A673 (cell line): ENCODE measurements around the gene DDX5. TPM values are rescaled to one million over a fixed set of nuclear protein-coding genes. Genes with fewer than 3 reads are reported as not detected.
A peak's percentile ranks its signal among the peaks of the same experiment; 100 is the strongest.

Experiments used
- BruUV-seq: library from RNA; stranded (reverse); fragments of 400-500 nt; replicated peaks from 2 replicates; lab custom pipeline; 2021; lab: Mats Ljungman, UMichigan
- CTCF ChIA-PET: fragments of 300-600 bp; sonication (Branson Sonifier 250); formaldehyde crosslinking; loops from one replicate; lab custom pipeline; 2022; ENCODE audit warnings: antibody characterized with exemption; lab: Charles Lee
- POLR2A ChIA-PET: fragments of 300-600 bp; sonication (Branson Sonifier 250); formaldehyde crosslinking; loops from one replicate; lab custom pipeline; 2022; ENCODE audit warnings: antibody characterized with exemption; ENCODE audit not compliant: low non-redundant PET; lab: Charles Lee
- DNase-seq: peaks from one replicate; pipeline ENCODE4 v3.0.0-alpha.2; 2015; ENCODE audit warnings: low spot score
- H3K27ac ChIP-seq: fragments of 200-600 bp; sonication (generic); 2 replicates; pipeline ENCODE4 v1.5.1; 2016; ENCODE audit warnings: mixed run types, low read depth, mild to moderate bottlenecking, mixed read lengths, antibody characterized with exemption, low read length; ENCODE audit not compliant: poor library complexity, severe bottlenecking
- H3K27me3 ChIP-seq: fragments of 200-600 bp; sonication (generic); replicated peaks from 2 replicates; pipeline ENCODE4 v1.6.1; 2017; ENCODE audit warnings: mixed run types, low read depth, mild to moderate bottlenecking, mixed read lengths, antibody characterized with exemption, low read length; ENCODE audit not compliant: insufficient read depth, poor library complexity
- H3K36me3 ChIP-seq: fragments of 200-600 bp; sonication (generic); 2 replicates; pipeline ENCODE4 v1.6.1; 2016; ENCODE audit warnings: mixed run types, mild to moderate bottlenecking, mixed read lengths, antibody characterized with exemption, low read length; ENCODE audit not compliant: insufficient read depth, poor library complexity, severe bottlenecking
- H3K4me1 ChIP-seq: fragments of 200-600 bp; sonication (generic); 2 replicates; pipeline ENCODE4 v1.6.1; 2017; ENCODE audit warnings: mixed run types, mild to moderate bottlenecking, mixed read lengths, antibody characterized with exemption, low read length; ENCODE audit not compliant: insufficient read depth, poor library complexity, severe bottlenecking
- H3K4me3 ChIP-seq: fragments of 200-600 bp; sonication (generic); 2 replicates; pipeline ENCODE4 v1.5.1; 2016; ENCODE audit warnings: low read depth, mixed run types, mild to moderate bottlenecking, mixed read lengths, low read length; ENCODE audit not compliant: poor library complexity, severe bottlenecking
- H3K9me3 ChIP-seq: fragments of 200-600 bp; sonication (generic); 2 replicates; pipeline ENCODE4 v1.6.1; 2016; ENCODE audit warnings: mixed run types, low read depth, mild to moderate bottlenecking, mixed read lengths, antibody characterized with exemption, low read length; ENCODE audit not compliant: poor library complexity, severe bottlenecking
- CTCF ChIP-seq: fragments of 300-800, 200-600 bp; sonication (generic); conservative IDR thresholded peaks from 2 replicates; pipeline ENCODE4 v1.5.1; 2017; ENCODE audit warnings: low read depth, mild to moderate bottlenecking, antibody characterized with exemption, low read length, moderate library complexity, mixed read lengths
- EZH2 ChIP-seq: fragments of 200-600 bp; sonication (generic); IDR thresholded peaks from 2 replicates; pipeline ENCODE4 v1.6.1; 2017; ENCODE audit warnings: borderline replicate concordance, low read depth, mild to moderate bottlenecking, mixed read lengths, antibody characterized with exemption, low read length; ENCODE audit not compliant: poor library complexity, severe bottlenecking
- intact Hi-C: fragments of 100-400 bp; cut with micrococcal nuclease; formaldehyde crosslinking; loops from one replicate; pipeline ENCODE4 v1.10.0; 2022; ENCODE audit not compliant: unreplicated experiment
- total RNA-seq: library from RNA; stranded (reverse); gene quantifications from 2 replicates; pipeline ENCODE4 v1.2.3, GENCODE V29; 2021

The DDX5 gene
- total RNA-seq, 1 experiment from 2014 or later, result 911 TPM

GRCh38 chr17:64494121-64494520 is 12.0 kb downstream of the DDX5 start:
- Histone ChIP-seq H3K36me3 (peaks cover 60% of the 10 kb centered on the region), H3K4me1 (peaks cover 15% of the 10 kb centered on the region), H3K9me3 (no peaks in the 10 kb centered on the region), H3K4me3 (no peak overlapping the region), H3K27ac (no peak overlapping the region), H3K27me3 (no peaks in the 10 kb centered on the region)
- ChIA-PET POLR2A (no interaction called here), CTCF (no interaction called here)
- intact Hi-C loops, result no loop called here
- no peak for DNase-seq
- TF ChIP-seq CTCF, result no peak
- no peak for TF ChIP-seq EZH2
- no TSS peak for BruUV-seq

GRCh38 chr17:64492481-64493109 is 13.5 kb downstream of the DDX5 start:
- intact Hi-C loops, result no loop called here
- ChIA-PET POLR2A (interaction anchor here (0.6 kb wide), 1 partner anchor 169 kb away, joined by 4 read pairs; no protein-coding TSS in a partner anchor), CTCF (interaction anchor here (0.6 kb wide), 1 partner anchor 11 kb away, joined by 5 read pairs; no protein-coding TSS in a partner anchor)
- Histone ChIP-seq H3K27ac (no peak overlapping the region), H3K27me3 (no peaks in the 10 kb centered on the region), H3K9me3 (no peaks in the 10 kb centered on the region), H3K4me1 (peaks cover 13% of the 10 kb centered on the region), H3K4me3 (no peak overlapping the region), H3K36me3 (peaks cover 57% of the 10 kb centered on the region)
- BruUV-seq, result no TSS peak
- peak; percentile 56 for DNase-seq
- TF ChIP-seq CTCF (peak; percentile 54), EZH2 (no peak)

- ChIA-PET CTCF (interaction anchor here (1.6 kb wide), 1 partner anchor 73 kb away, joined by 20 read pairs; no protein-coding TSS in a partner anchor), POLR2A (no interaction called here)
- TF ChIP-seq CTCF (no peak), EZH2 (no peak)
- H3K4me1 ChIP-seq, result peaks cover 11% of the 10 kb centered on the region
- no peaks in the 10 kb centered on the region for H3K9me3 ChIP-seq
- H3K4me3 ChIP-seq, result no peak overlapping the region
- BruUV-seq, result no TSS peak
- no peak overlapping the region for H3K27ac ChIP-seq
- no peak for DNase-seq
- intact Hi-C loops, result no loop called here
- peaks cover 59% of the 10 kb centered on the region for H3K36me3 ChIP-seq
- H3K27me3 ChIP-seq, result no peaks in the 10 kb centered on the region
Measured at GRCh38 chr17:64491994-64492393, 14.1 kb downstream of the DDX5 start.
